HG03045 (cell line): Measurements from ENCODE around the gene PRKCZ.

ENCODE experiments used
- ATAC-seq: cut with Tn5 transposase; IDR thresholded peaks from one replicate; pipeline ENCODE4 v1.9.1; 2021; ENCODE audit warnings: mild to moderate bottlenecking, moderate library complexity; ENCODE audit not compliant: unreplicated experiment

Gene PRKCZ

GRCh38 chr1:2189459-2190425, 139.5 kb downstream of the PRKCZ start:
- ATAC-seq = no peak

- ATAC-seq = no peak
These were observed 140.3 kb downstream of the PRKCZ start for GRCh38 chr1:2190491-2190976.

- no peak for ATAC-seq
These were observed 142.1 kb downstream of the PRKCZ start for GRCh38 chr1:2192031-2192995.

DNA sequence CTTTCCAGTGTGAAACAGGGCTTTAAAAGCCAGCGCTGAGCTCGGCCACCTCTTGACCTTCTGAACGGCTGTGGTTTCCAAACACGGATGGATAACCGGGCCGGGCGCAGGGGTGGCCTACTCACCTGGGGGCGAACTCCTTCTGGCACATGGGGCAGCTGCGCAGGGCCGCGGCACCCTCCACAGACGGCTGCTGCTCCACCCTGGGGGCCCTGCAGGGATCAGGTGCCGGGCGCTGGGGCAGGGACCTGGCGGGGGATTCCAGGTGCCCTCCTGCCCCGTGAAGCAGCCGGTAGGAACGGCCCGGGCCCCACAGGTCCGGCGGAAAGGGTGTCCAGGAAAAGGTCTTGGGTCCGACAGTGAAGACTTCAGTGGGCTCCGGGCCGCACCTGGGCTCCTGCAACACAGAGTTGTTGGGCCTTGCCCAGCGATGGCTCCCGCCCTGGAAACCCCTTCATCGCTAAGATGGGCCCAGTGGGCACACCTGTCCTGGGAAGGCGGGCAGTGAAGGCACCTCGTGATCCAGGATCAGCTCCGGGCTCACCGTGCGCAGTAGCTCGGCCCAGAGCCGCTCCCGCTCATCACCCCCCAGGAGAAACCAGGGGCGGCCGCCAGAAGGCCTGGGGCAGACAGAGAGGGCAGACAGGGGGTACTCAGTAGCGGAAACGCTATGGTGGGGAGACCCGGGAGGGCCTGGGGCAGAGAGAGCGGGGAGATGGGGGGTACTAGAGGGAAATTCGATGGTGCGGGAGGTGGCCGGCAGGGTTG, 143.5 kb downstream of the PRKCZ start:
- ATAC-seq = no peak

DNA sequence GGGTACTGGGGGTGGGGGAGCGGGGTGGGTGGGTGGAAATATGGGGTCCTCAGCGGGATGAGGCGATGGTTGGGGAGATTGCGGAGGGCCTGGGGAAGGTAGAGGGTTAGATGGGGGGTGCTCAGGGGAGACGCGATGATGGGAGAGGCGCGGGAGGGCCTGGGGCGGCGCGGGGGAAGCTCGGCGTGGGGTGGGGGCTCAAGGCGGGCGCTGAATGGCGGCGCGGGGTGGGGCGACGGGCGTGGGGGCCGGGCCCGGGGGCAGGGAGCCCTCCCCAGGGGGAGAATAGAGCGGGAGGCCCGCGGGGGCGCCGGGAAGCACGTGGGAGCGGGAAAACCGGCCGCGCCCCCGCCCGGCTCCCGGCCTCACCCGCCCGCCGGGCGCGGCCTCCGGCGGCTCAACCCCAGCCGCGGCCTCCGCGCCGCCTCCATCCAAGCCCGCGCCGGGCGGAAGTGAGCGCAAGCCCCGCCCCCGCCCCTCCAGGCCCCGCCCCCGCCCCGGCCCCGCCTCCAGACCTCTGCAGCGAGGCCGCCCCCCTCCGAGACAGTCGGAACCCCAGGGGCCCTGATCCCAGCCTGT, 144.2 kb downstream of the PRKCZ start, which contains the start of gene FAAP20:
Gene FAAP20 (minus strand): TSS at position 454 of the 579 bp plus-strand sequence. CDS start 23 bp downstream, at position 431.
- peak; percentile 50 for ATAC-seq

GRCh38 chr1:2194898-2195673, 144.9 kb downstream of the PRKCZ start:
- peak; percentile 58 for ATAC-seq

DNA sequence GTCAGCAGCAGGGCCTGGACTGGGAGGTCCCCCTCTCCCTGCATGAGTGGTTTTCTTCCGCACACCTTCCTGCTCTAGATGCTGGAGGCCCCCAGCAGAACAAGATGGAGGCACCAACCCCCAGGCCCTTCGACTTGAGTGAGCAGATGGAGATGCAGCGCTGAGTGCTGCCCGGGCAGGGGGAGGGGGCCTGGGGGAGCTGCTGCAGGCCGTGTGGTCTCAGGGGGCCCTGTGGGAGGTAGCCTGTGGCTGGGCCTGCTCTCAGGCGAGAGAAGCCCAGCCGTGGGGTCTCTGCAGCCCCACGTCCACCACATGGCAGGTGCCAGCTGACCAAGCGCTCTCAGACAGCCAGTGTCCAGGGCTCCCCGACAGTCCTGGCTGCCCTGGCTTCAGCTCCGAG, 145.6 kb downstream of the PRKCZ start:
- no peak for ATAC-seq

- ATAC-seq = no peak
These were observed 146.9 kb downstream of the PRKCZ start for GRCh38 chr1:2196901-2197638.

DNA sequence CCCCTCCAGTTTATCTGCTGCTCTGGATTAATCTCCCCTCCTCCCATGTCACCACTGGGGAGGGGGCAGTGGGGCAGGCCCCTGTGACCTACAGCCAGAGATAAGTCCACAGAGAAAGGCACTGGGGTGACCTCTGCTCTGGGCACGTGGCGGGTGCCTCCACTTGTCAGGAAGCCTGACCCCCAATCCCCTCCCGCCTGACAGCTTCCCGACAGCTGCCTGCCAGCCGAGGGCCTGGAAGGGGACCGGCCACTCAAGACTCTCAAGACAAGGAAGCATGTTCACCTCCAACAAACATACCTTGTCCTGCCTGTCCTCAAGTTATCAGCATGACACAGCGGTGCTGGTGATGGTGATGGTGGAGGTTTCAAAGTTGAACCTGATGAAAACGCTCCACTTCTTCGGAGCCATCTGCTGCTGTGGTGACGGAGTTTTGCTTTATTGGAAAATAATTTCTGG, 147.5 kb downstream of the PRKCZ start:
- ATAC-seq = no peak

- no peak for ATAC-seq
These were observed 148.4 kb downstream of the PRKCZ start for GRCh38 chr1:2198571-2198970.

DNA sequence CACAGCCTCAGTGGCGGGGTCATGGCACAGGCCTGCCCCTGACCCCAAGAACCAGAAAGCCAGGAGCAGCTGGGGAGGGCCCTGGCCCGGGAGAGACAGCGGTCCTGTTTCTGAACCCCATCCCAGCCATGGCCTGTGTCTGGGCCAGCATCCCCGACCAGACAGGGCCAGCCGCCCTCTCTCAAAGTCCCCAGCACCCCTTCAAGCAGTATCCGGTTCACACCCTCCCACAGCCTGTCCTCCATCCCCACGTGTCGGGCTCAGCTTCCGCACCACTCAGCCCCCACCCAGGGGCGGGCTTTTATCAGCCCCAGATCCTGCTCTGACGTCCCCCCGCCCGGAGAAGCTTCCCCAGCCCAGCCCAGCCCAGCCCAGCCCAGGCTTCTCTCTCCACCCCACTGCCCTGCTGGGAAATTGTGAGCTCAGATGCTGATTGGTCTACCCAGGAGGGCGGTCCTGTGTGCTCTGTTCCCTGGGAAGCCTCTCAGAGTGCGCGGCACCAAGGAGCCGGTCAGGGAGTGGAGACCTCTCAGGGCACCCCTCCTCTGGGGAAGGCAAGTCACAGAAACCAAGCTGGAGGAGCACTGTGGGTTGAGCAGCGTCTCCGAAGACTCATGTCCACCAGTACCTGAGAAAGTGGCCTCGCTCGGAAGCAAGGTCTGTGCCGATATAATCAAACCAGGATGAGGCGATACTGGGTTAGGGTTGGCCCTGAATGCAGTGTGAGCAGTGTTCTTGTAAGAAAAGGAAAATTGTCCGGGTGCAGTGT, 149.0 kb downstream of the PRKCZ start:
- peak; percentile 32 for ATAC-seq

DNA sequence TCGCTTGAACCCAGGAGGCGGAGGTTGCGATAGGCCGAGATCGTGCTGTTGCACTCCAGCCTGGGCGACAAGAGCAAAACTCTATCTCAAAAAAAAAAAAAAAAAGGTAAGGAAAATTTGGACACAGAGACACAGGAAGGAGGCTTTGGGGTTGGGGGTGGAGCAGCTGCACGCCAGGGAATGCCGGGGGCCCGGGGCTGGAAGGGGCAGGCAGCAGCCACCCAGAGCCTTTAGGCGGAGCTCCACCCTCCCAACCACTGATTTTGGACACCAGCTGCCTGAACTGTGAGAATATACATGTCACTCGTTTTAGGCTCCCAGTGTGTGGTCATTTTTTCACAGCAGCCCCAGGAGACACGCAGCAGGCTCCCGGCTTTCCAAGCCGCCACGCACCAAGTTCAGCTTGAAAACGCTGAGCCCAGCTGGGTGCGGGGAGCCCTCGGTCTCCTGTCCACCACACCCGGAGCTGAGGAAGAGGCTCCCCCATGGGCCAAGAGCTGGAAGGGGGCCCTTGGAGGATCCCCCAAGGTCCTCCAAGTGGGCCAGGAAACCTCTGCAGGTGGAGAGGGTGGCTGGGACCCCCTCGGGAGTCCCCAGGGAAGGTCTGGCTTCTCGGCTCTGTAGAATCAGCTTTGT, 150.2 kb downstream of the PRKCZ start:
- no peak for ATAC-seq

DNA sequence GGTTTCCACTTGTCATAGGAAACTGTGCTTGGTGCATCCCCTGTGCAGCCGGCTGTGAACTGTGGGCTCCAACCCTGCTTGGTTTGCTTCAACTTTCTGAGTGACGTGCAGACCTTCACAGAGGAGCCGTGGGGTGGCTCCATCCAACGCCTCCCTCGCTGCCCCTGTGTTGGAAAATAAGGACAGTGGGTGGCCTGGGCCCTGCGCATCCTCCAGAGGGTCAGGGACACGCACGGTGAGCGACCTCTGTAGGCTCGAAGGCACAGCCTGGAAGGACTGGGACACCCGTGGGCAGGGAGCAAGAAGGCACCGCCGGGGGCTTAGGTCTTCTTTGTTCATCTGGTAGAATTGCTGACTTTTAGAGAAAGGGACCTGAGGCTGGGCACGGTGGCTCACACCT, 150.9 kb downstream of the PRKCZ start:
- ATAC-seq = no peak

DNA sequence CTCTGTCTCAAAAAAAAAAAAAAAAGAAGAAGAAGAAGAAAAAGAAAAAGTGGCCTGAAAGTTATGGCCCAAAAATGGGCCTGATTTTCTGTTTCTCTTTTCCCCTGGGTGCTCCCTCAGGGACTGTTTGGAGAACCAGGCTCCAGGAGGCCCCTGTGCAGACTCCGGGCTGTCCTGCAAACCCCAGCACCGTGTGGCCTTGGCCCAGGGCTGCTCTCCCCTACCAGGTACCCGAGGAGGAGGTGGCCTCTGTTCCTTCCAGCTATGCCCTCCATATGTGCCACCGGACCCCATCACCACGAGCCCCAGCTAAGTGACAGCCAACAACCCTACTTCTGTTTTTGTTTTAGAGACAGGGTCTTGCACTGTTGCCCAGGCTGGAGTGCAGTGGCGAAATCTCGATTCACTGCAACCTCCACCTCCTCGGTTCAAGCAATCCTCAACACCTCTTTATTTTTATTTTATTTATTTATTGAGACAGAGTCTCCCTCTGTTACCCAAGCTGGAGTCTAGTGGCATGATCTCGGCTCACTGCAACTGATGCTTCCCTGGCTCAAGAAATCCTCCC, 151.9 kb downstream of the PRKCZ start:
- ATAC-seq = no peak

DNA sequence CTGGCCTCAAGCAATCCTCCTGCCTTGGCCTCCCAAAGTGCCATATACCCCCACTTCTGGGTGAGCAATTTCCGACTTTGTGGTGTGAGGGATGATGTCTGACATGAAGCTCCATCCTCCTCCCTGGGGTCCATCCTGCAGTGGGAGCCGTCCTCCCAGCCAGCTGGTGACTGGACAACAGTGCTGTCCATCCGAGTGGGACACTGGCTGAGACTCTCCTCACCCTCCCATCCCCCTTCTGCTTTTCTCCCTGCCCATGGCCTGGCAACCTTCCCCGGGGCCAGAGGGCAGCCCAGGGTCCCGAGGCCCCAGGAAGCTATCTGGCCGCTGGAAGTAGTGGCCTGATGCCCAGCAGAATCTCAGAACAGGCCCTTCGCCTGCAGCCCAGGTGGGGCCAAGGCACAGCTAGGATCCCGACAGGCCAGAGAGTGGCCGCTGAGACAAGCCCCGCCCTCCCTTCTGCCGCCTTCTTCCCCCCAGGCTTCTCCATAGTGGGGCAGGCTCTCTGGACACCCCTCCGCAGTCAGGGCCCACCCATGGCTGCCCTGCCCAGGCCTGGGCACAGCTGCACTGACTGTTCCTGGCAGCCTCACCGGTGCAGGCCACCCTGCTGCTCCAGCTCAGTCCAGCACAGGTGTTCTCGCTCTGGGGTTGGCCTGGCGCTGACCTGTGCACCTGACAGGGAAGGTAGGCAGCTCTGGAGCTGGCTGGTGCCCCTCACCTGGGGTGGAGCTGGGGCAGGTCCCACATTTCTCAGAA, 152.8 kb downstream of the PRKCZ start:
- no peak for ATAC-seq
